K562 (cell line): ENCODE results near the gene GNAI2. TPM values are rescaled to one million over a fixed set of nuclear protein-coding genes. Genes with fewer than 3 reads are reported as not detected.

Experiments
- BCOR ChIP-seq: fragments of 450-650 bp; IDR thresholded peaks from 2 replicates; pipeline ENCODE4 v1.6.1; 2016
- BHLHE40 ChIP-seq: IDR thresholded peaks from 2 replicates; pipeline ENCODE4 v1.6.1; 2011; ENCODE audit warnings: low read length, improper control_type of control experiment
- E2F6 ChIP-seq, 2 experiments: IDR thresholded peaks; 2 replicates each; pipeline ENCODE4 v1.6.1; 2011; ENCODE audit warnings: borderline replicate concordance in 1 of 2, control low read depth in 1 of 2, low read depth in 1 of 2, low read length in 1 of 2, mild to moderate bottlenecking in 1 of 2, mixed read lengths in 1 of 2, moderate library complexity in 1 of 2; ENCODE audit not compliant: insufficient read depth in 1 of 2, insufficient read length in 1 of 2, poor library complexity in 1 of 2, severe bottlenecking in 1 of 2; ENCODE audit errors: extremely low read depth in 1 of 2
- HMG20B ChIP-seq: fragments of 250-450 bp; sonication (Bioruptor Pico); IDR thresholded peaks from 2 replicates; pipeline ENCODE4 v1.5.0; 2021; ENCODE audit warnings: mild to moderate bottlenecking
- KDM1A ChIP-seq, 2 experiments: fragments of 450-650 bp; IDR thresholded peaks; 2 replicates each; pipeline ENCODE4 v1.6.1; 2016; ENCODE audit warnings: mild to moderate bottlenecking in 2 of 2
- MGA ChIP-seq: fragments of 450-650 bp; IDR thresholded peaks from 2 replicates; pipeline ENCODE4 v1.6.1; 2016; ENCODE audit warnings: mild to moderate bottlenecking, moderate library complexity
- MNT ChIP-seq, 2 experiments: fragments of 450-650 bp; conservative IDR thresholded peaks; 2 replicates each; pipeline ENCODE4 v1.6.1; 2017; ENCODE audit warnings: mild to moderate bottlenecking in 2 of 2, moderate library complexity in 2 of 2
- MXI1 ChIP-seq: IDR thresholded peaks from 2 replicates; pipeline ENCODE4 v1.6.1; 2011; ENCODE audit warnings: low read depth, mild to moderate bottlenecking, improper control_type of control experiment, low read length
- RNF2 ChIP-seq: sonication (generic); IDR thresholded peaks from 2 replicates; pipeline ENCODE4 v1.6.1; 2016
- ZBED1 ChIP-seq: IDR thresholded peaks from 2 replicates; pipeline ENCODE4 v1.6.1; 2014
- ZNF12 ChIP-seq: sonication (generic); formaldehyde crosslinking; IDR thresholded peaks from 2 replicates; pipeline ENCODE4 v1.4.0; 2020; ENCODE audit warnings: mild to moderate bottlenecking, missing genetic modification reagents
- ZNF395 ChIP-seq: fragments of 200-800 bp; sonication (Bioruptor generic); IDR thresholded peaks from 2 replicates; pipeline ENCODE4 v1.6.1; 2017; ENCODE audit warnings: missing genetic modification characterization, missing compliant biosample characterization
- polyA plus RNA-seq, 8 experiments: library from polyadenylated mRNA; depleted of rRNA in 4 of 8; stranded (reverse) in 5 of 8; unstranded in 3 of 8; fragments of >200 nt; fragmentation: Nextera tagmentation in 2 of 8; fragmentation: Illumina TruSeq in 1 of 8; extraction: Ambion mirVana in 2 of 8; extraction: Trizol in 1 of 8; gene quantifications; 2 replicates each; pipeline versions ENCODE4 v1.2.1 to v1.2.3, GENCODE V29; 2011 to 2014; ENCODE audit warnings: inconsistent platforms in 1 of 8, missing spikeins in 1 of 8
- total RNA-seq, 7 experiments: library from RNA; depleted of rRNA in 6 of 7; stranded (reverse); fragments of >200 nt in 6 of 7; fragmentation: Illumina TruSeq in 2 of 7; extraction: Trizol in 2 of 7; gene quantifications; 2 replicates each; pipeline versions ENCODE4 v1.2.1 to v1.2.3, GENCODE V29; 2011 to 2021; ENCODE audit warnings: low replicate concordance in 1 of 7

GNAI2 gene
- total and polyA plus RNA-seq, 9 of the 15 experiments (the other 6 are each of a cell fraction or from before 2014, with no cell fraction given) = 1.1 to 72.2 (median 42.7) TPM

GRCh38 chr3:50298836-50299637, 63.0 kb downstream of the GNAI2 start, which contains the start of the genes HYAL3 and NAA80 (continued):
- TF ChIP-seq MGA (no peak), KDM1A (IDR thresholded peaks at IDR 0.05) (no peak), MNT (conservative IDR thresholded peaks at IDR 0.05) (peak; percentile 79 to 86), E2F6 (IDR thresholded peaks at IDR 0.05; ENCODE audit: borderline replicate concordance in 1 of 2, extremely low read depth in 1 of 2, insufficient read depth in 1 of 2, insufficient read length in 1 of 2, low read depth in 1 of 2, low read length in 1 of 2, poor library complexity in 1 of 2, severe bottlenecking in 1 of 2) (peak in 1 of 2 experiments; percentile 26), MXI1 (no peak), ZNF395 (CRISPR knock-in tag) (no peak), ZNF12 (CRISPR knock-in tag) (no peak), BCOR (0 out of 2 replicates have a peak, but pooled peaks have one; percentile 45), BHLHE40 (peak; percentile 60; the same call in 1 of the 2 replicates), HMG20B (no peak), ZBED1 (no peak), RNF2 (no peak)
